Panc1 (cell line): Measurements from ENCODE around the gene MGAT4A. TPM values are rescaled to one million over a fixed set of nuclear protein-coding genes. Genes with fewer than 3 reads are reported as not detected.

ENCODE experiments used
- ATAC-seq: fragments of 200-7000 bp; cut with Tn5 transposase; 2 replicates; pipeline ENCODE4 v1.9.1; 2020; ENCODE audit warnings: mild to moderate bottlenecking, moderate library complexity
- BruUV-seq: library from RNA; stranded (reverse); fragments of 400-500 nt; replicated peaks from 2 replicates; lab custom pipeline; 2021; lab: Mats Ljungman, UMichigan
- CTCF ChIA-PET: fragments of 300-600 bp; sonication (Branson Sonifier 250); formaldehyde crosslinking; loops from one replicate; lab custom pipeline; 2022; ENCODE audit warnings: antibody characterized with exemption; lab: Charles Lee
- POLR2A ChIA-PET: fragments of 300-600 bp; sonication (Branson Sonifier 250); formaldehyde crosslinking; loops from one replicate; lab custom pipeline; 2022; ENCODE audit warnings: antibody characterized with exemption; lab: Charles Lee
- DNase-seq: peaks from one replicate; pipeline ENCODE4 v3.0.0-alpha.2; 2010; ENCODE audit warnings: low read depth, low spot score
- H3K27ac ChIP-seq: 2 replicates; pipeline ENCODE4 v1.5.1; 2011; ENCODE audit warnings: mild to moderate bottlenecking, low read length, inconsistent platforms
- H3K27me3 ChIP-seq: fragments of 200-500 bp; sonication (Bioruptor generic); 2 replicates; pipeline ENCODE4 v1.6.0; 2014; ENCODE audit warnings: low read length, inconsistent platforms; ENCODE audit not compliant: control insufficient read depth, insufficient read depth
- H3K36me3 ChIP-seq: fragments of 200-500 bp; sonication (Bioruptor generic); 2 replicates; pipeline ENCODE4 v1.5.1; 2014; ENCODE audit warnings: inconsistent platforms, mild to moderate bottlenecking, low read length, moderate library complexity; ENCODE audit not compliant: control insufficient read depth, insufficient read depth
- H3K4me1 ChIP-seq: 2 replicates; pipeline ENCODE4 v1.5.1; 2011; ENCODE audit warnings: inconsistent platforms, mild to moderate bottlenecking, low read length, moderate library complexity; ENCODE audit not compliant: control insufficient read depth, insufficient read depth
- H3K4me3 ChIP-seq, 2 experiments: 2 replicates each; pipeline ENCODE4 v1.5.1; 2011 to 2012; ENCODE audit warnings: low read depth in 2 of 2, low read length in 2 of 2, mild to moderate bottlenecking in 2 of 2, inconsistent platforms in 1 of 2, moderate library complexity in 1 of 2
- H3K9me3 ChIP-seq: fragments of 200-500 bp; sonication (Bioruptor generic); 2 replicates; pipeline ENCODE4 v1.5.1; 2014; ENCODE audit warnings: low read depth, mild to moderate bottlenecking, inconsistent platforms, low read length, moderate library complexity; ENCODE audit not compliant: control insufficient read depth, insufficient read depth
- POLR2AphosphoS5 ChIP-seq: IDR thresholded peaks from 2 replicates; pipeline ENCODE4 v1.6.1; 2012; ENCODE audit warnings: mild to moderate bottlenecking, low read depth, low read length, moderate library complexity
- SIN3A ChIP-seq: IDR thresholded peaks from 2 replicates; pipeline ENCODE4 v1.6.1; 2012; ENCODE audit warnings: low read depth, mild to moderate bottlenecking, low read length, moderate library complexity, borderline replicate concordance; ENCODE audit not compliant: insufficient read depth
- TCF7L2 ChIP-seq: IDR thresholded peaks from 2 replicates; pipeline ENCODE4 v1.6.1; 2011; ENCODE audit warnings: mild to moderate bottlenecking, low read depth, low read length, inconsistent platforms
- in situ Hi-C: cut with HindIII; loops from 2 replicates; pipeline ENCODE4 v1.10.0; 2016; ENCODE audit warnings: low sequenced_read_pairs, low pct_unique_long_range_greater_than_20kb
- intact Hi-C: fragments of 100-400 bp; cut with micrococcal nuclease; formaldehyde crosslinking; loops from one replicate; pipeline ENCODE4 v1.10.0; 2022; ENCODE audit not compliant: unreplicated experiment
- total RNA-seq: library from RNA; stranded (reverse); gene quantifications from one replicate; pipeline ENCODE4 v1.2.1, GENCODE V29; 2021; ENCODE audit not compliant: unreplicated experiment
- TF ChIP-seq, protein P1 (sequence below), 2 experiments: IDR thresholded peaks; 2 replicates each; pipeline ENCODE4 v1.6.1; 2011 to 2012; ENCODE audit warnings: low read depth in 2 of 2, control low read depth in 1 of 2, low read length in 1 of 2, mild to moderate bottlenecking in 1 of 2, moderate library complexity in 1 of 2; ENCODE audit not compliant: insufficient read depth in 1 of 2
- TF ChIP-seq, protein P2 (sequence below): fragments of 450-650 bp; IDR thresholded peaks from 2 replicates; pipeline ENCODE4 v1.5.1; 2017; ENCODE audit warnings: mild to moderate bottlenecking

Gene MGAT4A
- total RNA-seq, 1 experiment from 2014 or later: 4.4 TPM

DNA sequence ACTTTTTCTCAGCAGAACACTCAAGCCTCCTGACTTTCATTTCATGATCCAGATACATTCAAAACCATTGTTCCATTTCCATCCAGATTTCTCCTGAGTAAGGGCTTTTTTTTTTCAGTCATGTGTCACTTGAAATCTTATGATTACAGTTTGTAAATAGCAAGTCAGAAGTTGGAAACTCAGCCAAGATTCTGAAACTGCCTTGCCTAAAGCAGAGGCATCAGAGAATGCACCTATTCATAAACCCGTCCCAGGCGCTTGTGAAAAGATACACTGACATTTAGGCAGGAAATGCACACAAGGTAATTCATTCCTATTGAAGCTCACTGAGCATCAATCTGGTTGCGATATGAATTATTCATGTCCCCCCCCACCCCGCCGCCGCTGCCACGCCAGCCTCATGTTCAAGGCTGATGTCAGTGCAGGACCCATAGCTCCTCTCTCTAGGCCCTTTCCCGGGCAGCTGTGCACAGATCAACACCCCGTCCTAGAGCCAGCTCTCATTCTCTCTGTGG, 30.4 kb upstream of the MGAT4A start:
- H3K9me3 ChIP-seq: no peaks in the 10 kb centered on the region
- BruUV-seq: no TSS peak
- H3K27ac ChIP-seq: no peak overlapping the region
- no peaks in the 10 kb centered on the region for H3K36me3 ChIP-seq
- no peaks in the 10 kb centered on the region for H3K4me1 ChIP-seq
- DNase-seq (no peak), ATAC-seq (no peak)
- H3K4me3 ChIP-seq: no peak overlapping the region
- in situ Hi-C loops (no loop called here), intact Hi-C loops (no loop called here)
- peaks cover 4% of the 10 kb centered on the region; the same call in 1 of the 2 replicates for H3K27me3 ChIP-seq
- TF ChIP-seq TCF7L2 (no peak), POLR2AphosphoS5 (no peak), SIN3A (no peak)
- TF ChIP-seq, protein P1, sequence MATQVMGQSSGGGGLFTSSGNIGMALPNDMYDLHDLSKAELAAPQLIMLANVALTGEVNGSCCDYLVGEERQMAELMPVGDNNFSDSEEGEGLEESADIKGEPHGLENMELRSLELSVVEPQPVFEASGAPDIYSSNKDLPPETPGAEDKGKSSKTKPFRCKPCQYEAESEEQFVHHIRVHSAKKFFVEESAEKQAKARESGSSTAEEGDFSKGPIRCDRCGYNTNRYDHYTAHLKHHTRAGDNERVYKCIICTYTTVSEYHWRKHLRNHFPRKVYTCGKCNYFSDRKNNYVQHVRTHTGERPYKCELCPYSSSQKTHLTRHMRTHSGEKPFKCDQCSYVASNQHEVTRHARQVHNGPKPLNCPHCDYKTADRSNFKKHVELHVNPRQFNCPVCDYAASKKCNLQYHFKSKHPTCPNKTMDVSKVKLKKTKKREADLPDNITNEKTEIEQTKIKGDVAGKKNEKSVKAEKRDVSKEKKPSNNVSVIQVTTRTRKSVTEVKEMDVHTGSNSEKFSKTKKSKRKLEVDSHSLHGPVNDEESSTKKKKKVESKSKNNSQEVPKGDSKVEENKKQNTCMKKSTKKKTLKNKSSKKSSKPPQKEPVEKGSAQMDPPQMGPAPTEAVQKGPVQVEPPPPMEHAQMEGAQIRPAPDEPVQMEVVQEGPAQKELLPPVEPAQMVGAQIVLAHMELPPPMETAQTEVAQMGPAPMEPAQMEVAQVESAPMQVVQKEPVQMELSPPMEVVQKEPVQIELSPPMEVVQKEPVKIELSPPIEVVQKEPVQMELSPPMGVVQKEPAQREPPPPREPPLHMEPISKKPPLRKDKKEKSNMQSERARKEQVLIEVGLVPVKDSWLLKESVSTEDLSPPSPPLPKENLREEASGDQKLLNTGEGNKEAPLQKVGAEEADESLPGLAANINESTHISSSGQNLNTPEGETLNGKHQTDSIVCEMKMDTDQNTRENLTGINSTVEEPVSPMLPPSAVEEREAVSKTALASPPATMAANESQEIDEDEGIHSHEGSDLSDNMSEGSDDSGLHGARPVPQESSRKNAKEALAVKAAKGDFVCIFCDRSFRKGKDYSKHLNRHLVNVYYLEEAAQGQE (IDR thresholded peaks at IDR 0.05; ENCODE audit: insufficient read depth in 1 of 2, low read depth in 2 of 2, low read length in 1 of 2): no peak
- TF ChIP-seq, protein P2, sequence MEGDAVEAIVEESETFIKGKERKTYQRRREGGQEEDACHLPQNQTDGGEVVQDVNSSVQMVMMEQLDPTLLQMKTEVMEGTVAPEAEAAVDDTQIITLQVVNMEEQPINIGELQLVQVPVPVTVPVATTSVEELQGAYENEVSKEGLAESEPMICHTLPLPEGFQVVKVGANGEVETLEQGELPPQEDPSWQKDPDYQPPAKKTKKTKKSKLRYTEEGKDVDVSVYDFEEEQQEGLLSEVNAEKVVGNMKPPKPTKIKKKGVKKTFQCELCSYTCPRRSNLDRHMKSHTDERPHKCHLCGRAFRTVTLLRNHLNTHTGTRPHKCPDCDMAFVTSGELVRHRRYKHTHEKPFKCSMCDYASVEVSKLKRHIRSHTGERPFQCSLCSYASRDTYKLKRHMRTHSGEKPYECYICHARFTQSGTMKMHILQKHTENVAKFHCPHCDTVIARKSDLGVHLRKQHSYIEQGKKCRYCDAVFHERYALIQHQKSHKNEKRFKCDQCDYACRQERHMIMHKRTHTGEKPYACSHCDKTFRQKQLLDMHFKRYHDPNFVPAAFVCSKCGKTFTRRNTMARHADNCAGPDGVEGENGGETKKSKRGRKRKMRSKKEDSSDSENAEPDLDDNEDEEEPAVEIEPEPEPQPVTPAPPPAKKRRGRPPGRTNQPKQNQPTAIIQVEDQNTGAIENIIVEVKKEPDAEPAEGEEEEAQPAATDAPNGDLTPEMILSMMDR: no peak
- CTCF ChIA-PET: no interaction called here
- POLR2A ChIA-PET: no interaction called here

- ChIA-PET POLR2A (no interaction called here), CTCF (no interaction called here)
- Histone ChIP-seq H3K9me3 (no peaks in the 10 kb centered on the region), H3K27ac (no peak overlapping the region), H3K27me3 (peaks cover 4% of the 10 kb centered on the region; the same call in 1 of the 2 replicates), H3K36me3 (no peaks in the 10 kb centered on the region), H3K4me1 (no peaks in the 10 kb centered on the region), H3K4me3 (no peak overlapping the region)
- DNase-seq (no peak), ATAC-seq (no peak)
- no peak for TF ChIP-seq POLR2AphosphoS5
- no peak for TF ChIP-seq TCF7L2
- TF ChIP-seq, protein P2: no peak
- TF ChIP-seq, protein P1 (IDR thresholded peaks at IDR 0.05; ENCODE audit: insufficient read depth in 1 of 2, low read depth in 2 of 2, low read length in 1 of 2): no peak
- no peak for TF ChIP-seq SIN3A
- in situ Hi-C loops: no loop called here
- BruUV-seq: no TSS peak
- intact Hi-C loops: no loop called here
Measured at GRCh38 chr2:98759827-98760625, 29.1 kb upstream of the MGAT4A start.
